Ovary (tissue), 3 donors: Measurements from ENCODE around the gene C16orf86.

Experiments used
- EP300 ChIP-seq: sonication (generic); formaldehyde crosslinking; IDR thresholded peaks from one replicate; pipeline ENCODE4 v1.6.1; 2017; ENCODE audit warnings: antibody characterized with exemption
- POLR2A ChIP-seq: fragments of 450-650 bp; IDR thresholded peaks from one replicate; pipeline ENCODE4 v1.6.1; 2017; ENCODE audit warnings: antibody characterized with exemption, mild to moderate bottlenecking, moderate library complexity
- TF ChIP-seq, protein P1 (sequence below), 3 donors: fragments of 450-650 bp in 2 of 3; fragments of 200-600 bp in 1 of 3; IDR thresholded peaks; one replicate each; pipeline versions ENCODE4 v1.5.1 to v1.8.0; 2016 to 2022; ENCODE audit warnings: antibody characterized with exemption in 3 of 3, mild to moderate bottlenecking in 1 of 3
- donor health status: DM: no; HTN: no; CAD: no.

DNA sequence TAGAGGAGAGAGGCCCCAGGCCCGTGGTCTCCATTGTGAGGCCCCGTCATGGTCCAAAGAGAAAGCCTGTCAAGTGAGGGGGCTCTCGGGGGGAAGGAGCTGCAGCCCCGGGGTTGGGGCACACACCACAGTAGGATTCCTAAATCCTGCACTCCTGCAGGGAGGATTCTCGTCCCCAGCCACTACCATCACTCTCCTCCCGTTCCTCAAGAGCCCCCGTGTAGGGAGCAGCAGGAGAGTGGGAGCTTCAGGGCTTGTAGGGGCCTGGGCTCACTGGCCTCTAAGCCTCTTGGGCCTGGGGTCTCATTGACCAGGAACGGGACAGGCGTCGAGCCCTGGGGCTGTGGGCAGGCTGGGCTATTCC is 821 bp downstream of the C16orf86 start:
- TF ChIP-seq, protein P1, sequence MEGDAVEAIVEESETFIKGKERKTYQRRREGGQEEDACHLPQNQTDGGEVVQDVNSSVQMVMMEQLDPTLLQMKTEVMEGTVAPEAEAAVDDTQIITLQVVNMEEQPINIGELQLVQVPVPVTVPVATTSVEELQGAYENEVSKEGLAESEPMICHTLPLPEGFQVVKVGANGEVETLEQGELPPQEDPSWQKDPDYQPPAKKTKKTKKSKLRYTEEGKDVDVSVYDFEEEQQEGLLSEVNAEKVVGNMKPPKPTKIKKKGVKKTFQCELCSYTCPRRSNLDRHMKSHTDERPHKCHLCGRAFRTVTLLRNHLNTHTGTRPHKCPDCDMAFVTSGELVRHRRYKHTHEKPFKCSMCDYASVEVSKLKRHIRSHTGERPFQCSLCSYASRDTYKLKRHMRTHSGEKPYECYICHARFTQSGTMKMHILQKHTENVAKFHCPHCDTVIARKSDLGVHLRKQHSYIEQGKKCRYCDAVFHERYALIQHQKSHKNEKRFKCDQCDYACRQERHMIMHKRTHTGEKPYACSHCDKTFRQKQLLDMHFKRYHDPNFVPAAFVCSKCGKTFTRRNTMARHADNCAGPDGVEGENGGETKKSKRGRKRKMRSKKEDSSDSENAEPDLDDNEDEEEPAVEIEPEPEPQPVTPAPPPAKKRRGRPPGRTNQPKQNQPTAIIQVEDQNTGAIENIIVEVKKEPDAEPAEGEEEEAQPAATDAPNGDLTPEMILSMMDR (IDR thresholded peaks at IDR 0.05), result no peak
- TF ChIP-seq POLR2A (no peak), EP300 (no peak)
